ENCODE results near the gene AP1M2.
"Not testable (repeated sequence)": the region's sequence is repeated elsewhere in the genome, so short reads cannot be mapped to it uniquely, and the experiment has no call there.

The AP1M2 gene

GRCh38 chr19:10544753-10545251 lies 42.3 kb downstream of the AP1M2 start:
- peaks cover 19% of the 10 kb centered on the region for H3K36me3 ChIP-seq (ENCODE audit: insufficient read depth, low read length)
- H3K4me1 ChIP-seq (ENCODE audit: insufficient read depth, low read length), result peaks cover 16% of the 10 kb centered on the region
- H3K9me3 ChIP-seq (ENCODE audit: low read length), result no peaks in the 10 kb centered on the region
- no peaks in the 10 kb centered on the region for H3K27me3 ChIP-seq (ENCODE audit: control insufficient read depth in 1 of 2, insufficient read depth in 2 of 2, low read length in 2 of 2)
- peak overlapping the region; percentile 90 for H3K27ac ChIP-seq (ENCODE audit: low read depth, low read length)
- H3K4me3 ChIP-seq (ENCODE audit: low read depth in 1 of 2, low read length in 2 of 2), result peak overlapping the region; percentile 83 to 97
- peak overlapping the region; percentile 50 for H3K9ac ChIP-seq (ENCODE audit: low read length)

GRCh38 chr19:10544242-10544752 lies 42.8 kb downstream of the AP1M2 start:
- peak overlapping the region; percentile 90 for H3K27ac ChIP-seq (ENCODE audit: low read depth, low read length)
- H3K4me1 ChIP-seq (ENCODE audit: insufficient read depth, low read length), result peaks cover 16% of the 10 kb centered on the region
- peak overlapping the region; percentile 50 for H3K9ac ChIP-seq (ENCODE audit: low read length)
- no peaks in the 10 kb centered on the region for H3K27me3 ChIP-seq (ENCODE audit: control insufficient read depth in 1 of 2, insufficient read depth in 2 of 2, low read length in 2 of 2)
- H3K36me3 ChIP-seq (ENCODE audit: insufficient read depth, low read length), result peaks cover 15% of the 10 kb centered on the region
- peak overlapping the region; percentile 83 to 97 for H3K4me3 ChIP-seq (ENCODE audit: low read depth in 1 of 2, low read length in 2 of 2)
- H3K9me3 ChIP-seq (ENCODE audit: low read length), result no peaks in the 10 kb centered on the region

GRCh38 chr19:10543420-10544241 lies 43.5 kb downstream of the AP1M2 start, which contains the start of gene ATG4D:
Gene ATG4D, plus strand, starts transcription at chr19:10543904. Its CDS starts 187 bp downstream, at chr19:10544091.
- Histone ChIP-seq H3K4me1 (ENCODE audit: insufficient read depth, low read length) (peaks cover 16% of the 10 kb centered on the region), H3K36me3 (ENCODE audit: insufficient read depth, low read length) (peaks cover 10% of the 10 kb centered on the region), H3K9me3 (ENCODE audit: low read length) (no peaks in the 10 kb centered on the region), H3K27ac (ENCODE audit: low read depth, low read length) (peak within 1 kb of the TSS; percentile 90), H3K4me3 (ENCODE audit: low read depth in 1 of 2, low read length in 2 of 2) (peak within 1 kb of the TSS; percentile 83 to 97), H3K9ac (ENCODE audit: low read length) (peak within 1 kb of the TSS; percentile 50), H3K27me3 (ENCODE audit: control insufficient read depth in 1 of 2, insufficient read depth in 2 of 2, low read length in 2 of 2) (no peaks in the 10 kb centered on the region)

GRCh38 chr19:10543059-10543419 lies 44.1 kb downstream of the AP1M2 start:
- H3K4me1 ChIP-seq (ENCODE audit: insufficient read depth, low read length), result peaks cover 16% of the 10 kb centered on the region

GRCh38 chr19:10539016-10539415 lies 48.1 kb downstream of the AP1M2 start:
- not testable (repeated sequence) for H3K36me3 ChIP-seq (ENCODE audit: insufficient read depth, low read length); H3K9ac ChIP-seq (ENCODE audit: low read length); H3K27me3 ChIP-seq (ENCODE audit: control insufficient read depth in 1 of 2, insufficient read depth in 2 of 2, low read length in 2 of 2); H3K27ac ChIP-seq (ENCODE audit: low read depth, low read length); H3K4me1 ChIP-seq (ENCODE audit: insufficient read depth, low read length); H3K9me3 ChIP-seq (ENCODE audit: low read length); H3K4me3 ChIP-seq (ENCODE audit: low read depth in 1 of 2, low read length in 2 of 2)

More at GRCh38 chr19:10543059-10543419, 44.1 kb downstream of the AP1M2 start:
- Histone ChIP-seq H3K4me3 (ENCODE audit: low read depth in 1 of 2, low read length in 2 of 2) (peak overlapping the region; percentile 83 to 97), H3K27ac (ENCODE audit: low read depth, low read length) (no peak overlapping the region), H3K9me3 (ENCODE audit: low read length) (no peaks in the 10 kb centered on the region), H3K27me3 (ENCODE audit: control insufficient read depth in 1 of 2, insufficient read depth in 2 of 2, low read length in 2 of 2) (no peaks in the 10 kb centered on the region), H3K36me3 (ENCODE audit: insufficient read depth, low read length) (peaks cover 4% of the 10 kb centered on the region), H3K9ac (ENCODE audit: low read length) (no peak overlapping the region)

- H3K9me3 ChIP-seq (ENCODE audit: low read length), result no peaks in the 10 kb centered on the region
- no peaks in the 10 kb centered on the region for H3K36me3 ChIP-seq (ENCODE audit: insufficient read depth, low read length)
- peaks cover 5% of the 10 kb centered on the region for H3K4me1 ChIP-seq (ENCODE audit: insufficient read depth, low read length)
- H3K9ac ChIP-seq (ENCODE audit: low read length), result no peak overlapping the region
- H3K4me3 ChIP-seq (ENCODE audit: low read depth in 1 of 2, low read length in 2 of 2), result no peak overlapping the region
- no peaks in the 10 kb centered on the region for H3K27me3 ChIP-seq (ENCODE audit: control insufficient read depth in 1 of 2, insufficient read depth in 2 of 2, low read length in 2 of 2)
- H3K27ac ChIP-seq (ENCODE audit: low read depth, low read length), result no peak overlapping the region
Measured at GRCh38 chr19:10538204-10538983, 48.7 kb downstream of the AP1M2 start.

GRCh38 chr19:10537668-10538067 lies 49.4 kb downstream of the AP1M2 start:
- Histone ChIP-seq H3K9me3 (ENCODE audit: low read length) (no peaks in the 10 kb centered on the region), H3K4me3 (ENCODE audit: low read depth in 1 of 2, low read length in 2 of 2) (no peak overlapping the region), H3K27me3 (ENCODE audit: control insufficient read depth in 1 of 2, insufficient read depth in 2 of 2, low read length in 2 of 2) (no peaks in the 10 kb centered on the region), H3K4me1 (ENCODE audit: insufficient read depth, low read length) (no peaks in the 10 kb centered on the region), H3K9ac (ENCODE audit: low read length) (no peak overlapping the region), H3K27ac (ENCODE audit: low read depth, low read length) (no peak overlapping the region), H3K36me3 (ENCODE audit: insufficient read depth, low read length) (no peaks in the 10 kb centered on the region)

- H3K9me3 ChIP-seq (ENCODE audit: low read length), result no peaks in the 10 kb centered on the region
- no peaks in the 10 kb centered on the region for H3K27me3 ChIP-seq (ENCODE audit: control insufficient read depth in 1 of 2, insufficient read depth in 2 of 2, low read length in 2 of 2)
- no peak overlapping the region for H3K4me3 ChIP-seq (ENCODE audit: low read depth in 1 of 2, low read length in 2 of 2)
- no peaks in the 10 kb centered on the region for H3K36me3 ChIP-seq (ENCODE audit: insufficient read depth, low read length)
- no peak overlapping the region for H3K27ac ChIP-seq (ENCODE audit: low read depth, low read length)
- H3K4me1 ChIP-seq (ENCODE audit: insufficient read depth, low read length), result no peaks in the 10 kb centered on the region
- H3K9ac ChIP-seq (ENCODE audit: low read length), result no peak overlapping the region
Measured at GRCh38 chr19:10535613-10536012, 51.5 kb downstream of the AP1M2 start.

GRCh38 chr19:10533646-10534386 lies 53.3 kb downstream of the AP1M2 start:
- Histone ChIP-seq H3K4me3 (ENCODE audit: low read depth in 1 of 2, low read length in 2 of 2) (no peak overlapping the region), H3K9me3 (ENCODE audit: low read length) (no peaks in the 10 kb centered on the region), H3K36me3 (ENCODE audit: insufficient read depth, low read length) (no peaks in the 10 kb centered on the region), H3K27ac (ENCODE audit: low read depth, low read length) (no peak overlapping the region), H3K27me3 (ENCODE audit: control insufficient read depth in 1 of 2, insufficient read depth in 2 of 2, low read length in 2 of 2) (no peaks in the 10 kb centered on the region), H3K9ac (ENCODE audit: low read length) (no peak overlapping the region), H3K4me1 (ENCODE audit: insufficient read depth, low read length) (no peaks in the 10 kb centered on the region)

- H3K27me3 ChIP-seq (ENCODE audit: control insufficient read depth in 1 of 2, insufficient read depth in 2 of 2, low read length in 2 of 2), result no peaks in the 10 kb centered on the region
- no peaks in the 10 kb centered on the region for H3K9me3 ChIP-seq (ENCODE audit: low read length)
- H3K4me3 ChIP-seq (ENCODE audit: low read depth in 1 of 2, low read length in 2 of 2), result no peak overlapping the region
- no peaks in the 10 kb centered on the region for H3K4me1 ChIP-seq (ENCODE audit: insufficient read depth, low read length)
- H3K36me3 ChIP-seq (ENCODE audit: insufficient read depth, low read length), result no peaks in the 10 kb centered on the region
- H3K9ac ChIP-seq (ENCODE audit: low read length), result no peak overlapping the region
- no peak overlapping the region for H3K27ac ChIP-seq (ENCODE audit: low read depth, low read length)
Measured at GRCh38 chr19:10532457-10532856, 54.7 kb downstream of the AP1M2 start.

GRCh38 chr19:10526887-10527286 lies 60.2 kb downstream of the AP1M2 start:
- not testable (repeated sequence) for H3K27me3 ChIP-seq (ENCODE audit: control insufficient read depth in 1 of 2, insufficient read depth in 2 of 2, low read length in 2 of 2); H3K36me3 ChIP-seq (ENCODE audit: insufficient read depth, low read length); H3K27ac ChIP-seq (ENCODE audit: low read depth, low read length); H3K9me3 ChIP-seq (ENCODE audit: low read length); H3K4me1 ChIP-seq (ENCODE audit: insufficient read depth, low read length); H3K4me3 ChIP-seq (ENCODE audit: low read depth in 1 of 2, low read length in 2 of 2); H3K9ac ChIP-seq (ENCODE audit: low read length)
